GM18517 (cell line): Measurements from ENCODE around the gene GOT2.
"Not testable (repeated sequence)": the region's sequence is repeated elsewhere in the genome, so short reads cannot be mapped to it uniquely, and the experiment has no call there.

Source experiments
- ATAC-seq: cut with Tn5 transposase; IDR thresholded peaks from one replicate; pipeline ENCODE4 v1.9.1; 2021; ENCODE audit warnings: mild to moderate bottlenecking, moderate library complexity; ENCODE audit not compliant: unreplicated experiment

Gene GOT2

DNA sequence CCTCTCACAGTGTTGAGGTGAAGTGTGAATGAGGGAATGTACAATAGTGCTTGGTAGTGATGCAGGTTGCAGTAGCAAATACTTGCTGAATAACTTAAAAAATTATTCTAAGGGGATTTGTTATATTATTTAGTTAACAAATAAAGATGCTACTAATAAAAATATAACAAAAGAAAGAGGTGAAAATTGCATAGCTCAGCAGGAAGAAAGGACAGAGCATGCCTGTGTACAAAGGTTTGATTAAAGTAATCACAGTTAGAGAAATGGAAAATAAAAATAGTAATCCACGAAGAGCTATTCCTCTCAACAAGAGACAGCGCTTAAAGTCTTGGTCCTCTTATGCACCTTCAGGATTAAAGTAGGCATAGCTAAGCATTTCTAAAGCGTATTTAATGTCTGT lies 11.0 kb downstream of the GOT2 start:
- ATAC-seq: no peak

DNA sequence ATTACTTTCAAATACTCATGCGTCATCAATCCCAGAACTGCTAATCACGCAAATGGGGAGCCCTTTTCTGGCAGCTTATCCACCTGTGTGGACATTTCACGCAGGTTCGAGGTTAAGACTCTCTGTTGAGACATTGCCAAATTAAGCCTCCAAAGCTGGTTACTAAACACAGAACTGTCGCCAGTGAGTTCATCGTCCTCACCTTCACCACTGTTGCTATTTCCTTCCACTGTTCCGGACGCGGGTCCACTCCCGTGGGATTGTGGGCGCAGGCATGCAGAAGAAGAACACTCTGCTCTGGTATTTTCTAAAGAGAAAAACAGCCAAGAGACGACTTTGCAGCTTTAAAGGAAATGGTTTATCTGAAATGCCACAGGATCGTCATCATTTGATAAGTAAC lies 16.1 kb downstream of the GOT2 start:
- ATAC-seq: no peak

DNA sequence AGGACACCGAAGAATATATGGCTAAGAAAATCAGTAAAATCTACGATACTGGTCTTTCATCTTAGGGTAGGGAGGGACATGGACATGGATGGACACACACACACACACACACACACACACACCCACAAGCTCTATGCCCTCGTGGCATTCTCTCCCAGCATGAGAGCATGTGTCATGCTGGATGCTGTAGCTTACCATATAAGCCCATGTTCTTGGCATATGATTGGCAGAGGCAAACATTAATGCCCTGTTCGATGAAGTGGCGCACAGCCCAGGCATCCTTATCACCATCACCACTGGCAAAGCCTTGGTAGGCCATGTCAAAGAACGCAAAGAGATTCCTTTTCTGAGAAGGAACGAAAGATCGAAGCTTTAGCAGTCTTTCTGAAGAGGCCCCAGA lies 17.6 kb downstream of the GOT2 start:
- no peak for ATAC-seq

DNA sequence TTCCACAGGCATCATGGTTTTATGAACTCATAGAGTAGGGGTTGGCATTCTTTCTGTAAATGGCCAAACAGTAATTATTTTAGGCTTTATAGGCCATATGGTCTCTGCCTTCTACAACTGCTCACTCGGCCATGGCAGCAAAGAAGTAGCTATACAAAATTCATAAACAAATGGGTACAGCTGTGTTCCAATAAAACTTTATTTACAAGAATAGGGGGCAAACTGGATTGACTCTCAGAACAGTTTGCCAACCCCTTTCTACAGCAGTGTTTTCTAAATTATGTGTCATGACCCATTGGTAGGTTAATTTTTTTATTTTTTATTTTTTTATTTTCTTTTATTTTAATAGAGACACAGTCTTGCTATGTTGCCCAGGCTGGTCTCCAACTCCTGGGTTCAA lies 20.4 kb downstream of the GOT2 start:
- ATAC-seq: no peak

DNA sequence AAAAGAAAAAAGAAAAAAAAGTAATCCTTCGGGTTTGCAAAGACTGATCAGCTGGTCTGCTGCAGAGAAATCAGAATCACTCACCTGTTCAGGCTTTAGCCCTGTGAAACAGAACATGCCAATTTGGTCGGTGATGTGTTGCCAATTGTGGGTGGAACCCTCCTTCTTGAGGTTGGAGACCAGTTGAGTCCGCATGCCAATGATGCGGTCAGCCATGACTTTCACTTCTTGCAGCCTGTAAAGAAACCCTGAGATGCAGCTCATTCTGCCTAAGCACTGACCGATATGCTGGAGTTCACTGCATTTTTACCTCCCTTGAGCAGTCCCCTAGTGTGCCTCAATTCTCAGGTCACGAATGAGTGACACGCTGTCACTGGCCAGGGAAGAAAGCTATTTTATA lies 24.8 kb downstream of the GOT2 start:
- no peak for ATAC-seq

DNA sequence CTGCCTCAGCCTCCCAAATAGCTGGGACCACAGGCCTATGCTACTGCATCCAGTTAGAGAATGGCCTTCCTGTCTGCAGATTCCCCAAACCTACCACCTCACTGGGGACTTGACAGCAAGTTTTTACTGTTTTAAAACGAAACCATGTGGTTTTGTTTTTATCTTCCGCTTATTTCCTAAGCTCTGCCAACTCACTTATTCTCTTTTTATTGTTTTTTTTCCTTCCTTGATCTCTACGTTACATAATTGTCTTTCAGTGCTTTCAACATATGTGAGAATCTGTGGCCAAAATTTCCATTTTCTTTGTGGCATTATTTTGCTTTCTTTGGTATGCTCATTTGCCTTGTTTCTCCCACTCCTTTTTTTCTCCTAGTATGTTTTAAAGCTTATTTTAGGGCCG lies 35.0 kb downstream of the GOT2 start:
- ATAC-seq: no peak

DNA sequence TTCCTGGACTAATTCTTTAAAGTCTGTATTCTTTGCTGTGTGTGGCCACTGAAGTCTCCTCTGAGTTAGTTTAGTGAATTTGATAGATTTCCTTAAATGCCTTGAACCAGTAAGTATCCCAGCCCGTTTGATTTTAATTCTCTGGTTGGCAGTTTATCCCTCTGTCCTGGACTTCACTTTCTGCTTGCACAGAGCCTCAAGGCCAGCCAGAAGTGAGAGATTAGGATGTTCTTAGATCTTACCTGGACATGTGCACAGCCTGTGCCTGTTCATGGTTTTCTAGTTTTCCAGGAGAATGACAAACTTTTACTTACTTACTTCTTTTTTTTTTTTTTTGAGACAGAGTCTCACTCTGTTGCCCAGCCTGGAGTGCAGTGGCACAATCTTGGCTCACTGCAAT lies 38.7 kb downstream of the GOT2 start:
- ATAC-seq: no peak

DNA sequence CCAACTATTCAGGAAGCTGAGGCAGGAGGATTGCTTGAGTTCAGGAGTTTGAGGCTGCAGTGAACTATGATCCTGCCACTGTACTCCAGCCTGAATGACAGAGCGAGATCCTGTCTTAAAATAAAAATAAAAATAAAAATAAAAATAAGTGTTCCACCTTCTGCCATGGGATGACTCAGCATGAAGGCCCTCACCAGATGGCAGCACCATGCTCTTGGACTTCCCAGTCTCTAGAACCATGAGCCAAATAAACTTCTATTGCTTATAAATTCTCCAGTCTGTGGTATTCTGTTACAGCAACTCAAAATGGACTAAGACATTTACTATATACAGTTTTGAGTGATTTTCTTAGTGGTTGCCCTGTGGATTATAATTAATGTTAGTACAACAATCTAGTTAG lies 41.7 kb downstream of the GOT2 start:
- no peak for ATAC-seq

DNA sequence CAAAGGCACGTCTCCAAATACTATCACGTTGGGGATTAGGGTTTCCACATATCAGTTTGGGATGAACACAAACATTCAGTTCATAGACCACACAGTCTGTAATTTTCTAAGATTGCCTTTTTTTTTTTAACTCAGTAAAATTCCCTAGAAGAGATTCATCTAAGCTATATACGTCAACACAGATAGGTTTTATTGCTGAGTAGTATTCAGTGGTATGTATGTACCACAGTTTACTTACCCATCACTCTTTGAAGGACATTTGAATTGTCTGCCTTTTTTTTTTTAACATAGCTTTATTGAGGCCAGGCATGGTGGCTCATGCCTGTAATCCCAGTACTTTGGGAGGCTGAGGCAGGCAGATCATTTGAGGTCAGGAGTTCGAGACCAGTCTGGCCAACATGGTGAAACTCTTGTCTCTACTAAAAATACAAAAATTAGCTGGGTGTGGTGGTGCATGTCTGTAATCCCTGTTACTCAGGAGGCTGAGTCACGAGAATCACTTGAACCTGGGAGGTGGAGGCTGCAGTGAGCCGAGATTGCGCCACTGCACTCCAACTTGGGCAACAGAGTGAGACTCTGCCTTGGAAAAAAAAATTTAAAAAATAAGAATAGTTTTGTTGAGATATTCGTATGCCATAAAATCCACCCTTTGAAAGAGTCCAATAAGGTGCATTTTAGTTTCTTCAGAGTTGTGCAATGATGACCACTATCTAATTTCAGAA lies 47.0 kb downstream of the GOT2 start:
- not testable (repeated sequence) for ATAC-seq

DNA sequence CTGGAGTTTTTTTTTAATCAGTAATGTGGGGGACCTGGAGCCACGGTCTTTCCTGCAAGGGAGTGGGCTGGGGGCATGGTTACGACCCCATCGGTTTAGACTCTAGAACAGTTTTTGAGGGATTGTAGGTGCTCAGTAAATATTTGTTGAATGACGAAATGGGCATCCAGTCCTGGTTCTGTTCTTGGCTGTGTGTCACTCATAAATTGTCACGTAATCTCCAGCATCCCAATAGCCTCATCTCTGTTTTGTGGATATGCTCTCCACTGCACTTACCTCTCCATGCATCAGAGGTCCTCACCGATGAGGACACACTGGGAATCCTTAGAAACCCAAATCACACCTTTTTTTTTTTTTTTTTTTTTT lies 49.0 kb downstream of the GOT2 start:
- no peak for ATAC-seq

DNA sequence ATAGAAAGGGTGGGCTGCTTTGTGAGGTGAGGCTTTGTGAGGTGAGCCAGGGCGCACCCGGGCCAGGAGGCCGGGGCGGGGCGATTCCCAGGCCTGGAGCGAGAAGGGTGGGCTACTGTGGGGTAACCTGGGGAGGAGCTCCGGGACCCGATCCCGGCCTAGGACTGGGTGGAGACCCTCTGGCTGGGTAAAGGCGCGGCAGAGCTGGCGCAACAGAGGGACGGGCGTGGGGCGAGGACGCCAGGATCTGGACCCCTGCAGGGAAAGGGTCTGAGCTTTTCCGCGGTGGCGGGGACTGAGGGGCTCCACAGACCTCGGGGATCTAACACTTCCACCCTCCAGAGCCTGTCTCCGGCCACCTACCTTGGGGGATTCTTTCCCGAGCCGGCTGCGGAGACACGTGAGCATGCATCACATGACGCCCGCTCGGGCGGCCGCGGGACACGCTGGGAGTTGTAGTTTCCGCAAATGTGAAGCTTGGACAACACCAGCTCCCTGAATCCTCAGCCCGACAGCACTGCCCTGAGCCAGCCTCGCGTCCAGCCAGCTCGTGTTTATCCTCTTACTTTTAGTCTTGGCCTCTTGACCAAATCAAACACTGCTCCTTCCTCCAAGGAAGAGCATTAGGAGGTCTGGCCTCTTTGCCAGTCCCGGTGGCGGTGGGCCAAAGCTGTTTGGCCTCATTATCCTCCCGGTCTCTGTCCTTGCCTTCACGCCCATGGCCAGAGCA lies 49.6 kb downstream of the GOT2 start, which contains the start of gene SLC38A7:
Gene SLC38A7, minus strand, starts transcription at position 417 of the 730 bp plus-strand sequence. CDS start 4,644 bp downstream, outside the sequence.
- peak; percentile 92 for ATAC-seq

DNA sequence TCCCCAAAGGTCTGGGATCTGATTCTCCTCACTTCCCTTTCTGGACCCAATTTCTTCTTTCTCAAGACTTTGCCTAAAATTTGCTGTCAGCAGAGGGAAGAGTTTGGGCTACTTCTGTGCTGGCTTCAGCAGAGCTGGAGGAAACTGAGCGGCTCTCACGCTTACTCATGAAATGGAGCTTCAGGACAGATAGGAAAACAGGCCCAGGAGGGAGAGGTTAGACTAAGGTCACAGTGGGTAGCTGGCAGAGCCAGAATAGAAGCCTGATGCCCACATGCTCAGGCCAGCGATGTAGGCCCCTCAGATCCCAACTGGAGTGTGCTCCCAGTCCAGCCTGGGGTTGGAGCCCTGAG lies 50.1 kb downstream of the GOT2 start:
- no peak for ATAC-seq

DNA sequence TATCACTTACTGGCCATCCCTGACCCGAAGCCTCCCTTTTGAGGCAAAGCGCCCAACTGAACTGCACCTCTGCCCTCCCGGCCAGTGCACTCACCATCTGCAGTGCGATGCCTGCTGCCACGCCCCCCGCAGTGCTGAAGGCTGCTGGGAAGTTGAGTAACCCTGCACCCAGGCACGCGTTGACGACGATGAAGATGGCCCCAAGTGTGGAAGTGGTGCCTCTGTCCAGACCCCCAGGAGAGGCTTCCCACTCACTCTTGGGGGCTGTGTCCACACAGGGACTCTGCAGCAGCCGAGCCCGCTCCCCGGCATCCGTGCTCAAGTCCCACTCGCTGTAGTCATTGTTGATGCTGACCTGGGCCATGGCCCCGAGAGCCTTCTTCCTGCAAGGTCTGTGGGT lies 54.4 kb downstream of the GOT2 start:
- ATAC-seq: no peak

DNA sequence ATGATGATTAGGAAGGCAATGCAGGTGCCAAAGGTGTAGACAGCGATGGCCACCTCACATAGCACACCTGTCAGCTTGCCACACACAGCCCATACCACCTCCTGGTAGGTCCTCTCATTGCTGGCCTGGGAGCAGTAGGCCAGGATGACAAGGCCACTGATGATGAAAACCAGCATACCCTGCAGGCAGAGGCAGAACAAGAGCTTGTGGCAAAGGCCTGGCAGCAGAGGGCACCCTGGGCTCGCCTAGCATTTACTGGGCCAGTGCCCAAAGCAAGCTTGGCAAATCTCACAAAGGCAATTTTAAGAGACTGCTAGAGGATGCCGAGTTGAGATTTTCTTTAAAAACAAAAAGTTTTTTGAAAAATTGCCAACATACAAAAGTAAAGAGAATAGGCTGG lies 55.4 kb downstream of the GOT2 start:
- no peak for ATAC-seq

DNA sequence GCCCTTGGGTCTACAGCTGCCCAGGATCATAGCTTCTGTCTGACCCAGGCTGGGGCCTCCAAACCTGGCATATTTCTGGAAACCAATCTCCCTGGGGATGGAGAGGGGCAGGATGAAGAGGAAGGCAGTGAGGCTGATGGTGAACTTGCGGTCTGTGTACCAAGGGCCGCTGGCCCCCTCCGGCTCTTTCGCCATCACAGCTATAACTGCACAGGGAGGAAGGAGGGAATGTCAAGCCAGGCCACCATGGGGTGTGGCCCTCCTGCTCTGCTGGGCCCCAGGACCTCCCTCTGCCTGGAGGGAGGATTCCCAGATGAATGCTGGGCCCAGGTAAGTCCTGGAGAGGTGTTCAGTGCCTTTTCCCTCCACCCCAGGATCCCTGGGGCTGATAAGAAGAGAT lies 55.8 kb downstream of the GOT2 start:
- no peak for ATAC-seq

DNA sequence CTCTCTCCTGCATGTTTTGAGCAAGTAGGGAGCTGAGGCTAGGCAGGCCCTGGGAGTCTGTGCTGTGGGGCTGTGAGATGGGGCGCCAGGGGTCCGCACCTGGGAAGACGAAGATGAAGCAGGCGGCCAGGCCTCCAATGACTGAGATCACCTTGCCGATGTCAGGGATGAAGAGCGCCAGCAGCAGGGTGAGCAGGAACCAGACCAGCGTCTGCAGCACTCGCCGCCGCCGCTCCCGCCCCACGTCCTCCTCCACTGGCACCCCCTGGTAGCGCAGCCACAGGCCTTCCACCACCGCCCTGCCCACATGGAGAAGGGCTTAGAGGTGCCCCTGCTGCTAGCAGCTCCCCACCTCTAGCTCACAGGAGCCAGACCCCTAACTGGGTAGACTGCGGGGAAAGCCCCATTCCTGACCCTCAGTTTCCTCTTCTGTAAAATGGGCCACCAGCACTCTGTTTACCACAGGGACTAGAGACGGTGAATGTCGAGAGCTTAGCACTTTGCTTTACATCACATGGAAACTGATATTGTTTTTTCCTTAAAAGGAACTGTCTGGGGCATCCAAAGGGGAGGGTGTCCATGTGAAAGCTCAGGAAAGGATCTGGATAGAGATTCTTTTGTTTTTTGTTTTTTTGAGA lies 63.1 kb downstream of the GOT2 start:
- ATAC-seq: no peak

DNA sequence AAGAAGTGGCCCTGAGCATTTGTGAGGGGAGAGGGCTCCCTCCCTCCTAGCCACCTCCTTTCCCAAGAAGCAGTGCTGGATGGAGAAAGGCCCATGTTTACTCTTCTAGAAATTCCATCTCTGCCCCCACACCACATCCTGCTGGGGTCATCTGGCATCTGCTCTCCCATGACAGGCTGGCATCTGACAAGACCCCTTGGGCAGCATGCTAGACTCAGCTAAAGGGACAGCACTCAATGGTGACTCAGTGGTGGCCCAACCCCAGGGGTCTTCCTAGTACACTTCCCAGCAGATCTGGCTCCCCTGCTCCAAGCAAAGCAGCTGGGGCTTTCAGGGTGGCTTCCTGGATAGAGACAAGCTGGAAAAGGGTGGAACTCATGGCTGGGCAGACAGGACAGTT lies 63.9 kb downstream of the GOT2 start:
- no peak for ATAC-seq

DNA sequence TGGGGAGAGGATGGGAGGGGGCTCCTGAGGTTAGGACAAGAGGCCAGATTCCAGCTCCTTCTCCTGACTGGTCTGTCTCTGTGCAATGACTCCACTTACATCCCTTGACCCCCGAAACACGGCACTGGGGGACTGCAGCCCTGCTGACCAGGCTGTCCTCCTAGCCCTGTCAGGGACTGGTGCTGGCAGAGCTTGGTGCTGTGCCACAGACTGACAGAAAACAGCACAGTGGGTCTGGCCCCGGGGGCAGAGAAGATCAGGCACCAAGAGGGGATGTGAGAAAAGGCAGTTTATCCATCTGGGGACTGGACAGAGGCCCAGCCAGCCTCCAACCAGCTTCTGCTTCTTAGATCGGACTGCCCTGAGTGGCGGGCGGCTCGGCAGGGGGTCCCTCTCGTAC lies 68.9 kb downstream of the GOT2 start:
- no peak for ATAC-seq

DNA sequence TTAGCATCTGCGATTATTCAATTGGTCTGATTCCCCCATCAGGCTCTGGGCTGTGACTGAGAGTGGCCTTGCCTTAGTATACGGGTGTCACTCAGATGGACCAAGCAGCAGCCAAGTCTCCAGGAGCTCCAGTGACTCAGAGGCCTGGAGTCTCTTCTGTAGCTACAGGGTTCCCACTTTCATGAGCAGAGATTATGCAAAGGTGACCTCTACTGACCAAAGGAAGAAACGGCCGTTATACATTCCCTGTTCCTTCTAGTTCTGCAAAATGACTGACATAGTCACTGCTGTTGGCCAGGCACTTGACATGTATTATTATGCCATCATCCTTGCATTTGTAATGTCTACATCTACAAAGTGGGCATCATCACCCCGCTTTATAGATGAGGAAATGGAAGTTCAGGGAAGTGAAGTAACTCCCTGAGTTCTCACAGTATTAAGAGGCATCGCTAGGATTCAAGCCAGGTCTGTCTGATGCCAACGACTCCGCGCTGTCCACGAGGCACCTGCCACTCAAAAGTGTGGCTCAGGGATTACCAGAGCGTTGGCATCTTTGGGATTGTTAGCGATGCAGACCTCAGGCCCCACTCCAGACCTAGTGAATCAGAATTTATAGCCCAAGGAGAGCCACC lies 72.8 kb downstream of the GOT2 start:
- ATAC-seq: no peak

DNA sequence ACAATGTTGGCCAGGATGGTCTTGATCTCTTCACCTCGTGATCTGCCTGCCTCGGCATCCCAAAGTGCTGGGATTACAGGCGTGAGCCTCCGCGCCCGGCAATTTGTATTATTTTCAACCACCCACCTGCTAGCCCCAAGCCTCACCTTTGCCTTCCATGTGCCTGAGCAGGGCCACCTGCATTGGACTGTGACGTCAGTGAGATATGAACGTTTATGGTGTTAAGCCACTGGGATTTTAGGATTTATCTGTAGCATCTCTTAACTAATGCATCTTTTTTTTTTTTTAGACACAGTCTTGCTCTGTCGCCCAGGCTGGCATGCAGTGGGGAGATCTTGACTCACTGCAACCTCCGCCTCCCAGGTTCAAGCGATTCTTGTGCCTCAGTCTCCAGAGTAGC lies 74.2 kb downstream of the GOT2 start:
- ATAC-seq: not testable (repeated sequence)

DNA sequence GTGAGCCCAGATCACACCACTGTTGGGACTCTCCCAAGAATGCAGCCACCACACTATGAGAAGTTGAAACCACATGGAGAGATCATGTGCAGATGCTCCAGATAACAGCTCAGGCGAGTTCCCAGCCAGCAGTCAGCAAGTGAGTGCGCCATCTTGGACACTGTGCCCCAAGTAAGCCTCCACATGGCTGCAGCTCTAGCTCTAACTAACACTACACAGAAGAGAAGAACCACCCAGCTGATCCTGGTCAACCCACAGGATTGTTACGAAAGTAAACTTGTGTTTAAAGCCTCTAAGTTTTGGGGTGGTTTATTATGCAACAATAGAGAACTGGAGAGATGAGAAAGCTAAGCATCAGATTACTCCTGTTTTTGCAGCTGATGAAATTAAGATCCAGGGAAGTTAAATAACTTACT lies 75.3 kb downstream of the GOT2 start:
- no peak for ATAC-seq
